DMS114 treated with DMSO at 0.1 percent for 48 hours (cell line): ENCODE results near the gene EIF2B5.
"Not testable (repeated sequence)": the region's sequence is repeated elsewhere in the genome, so short reads cannot be mapped to it uniquely, and the experiment has no call there.

Experiments used
- DNase-seq: peaks from one replicate; lab custom pipeline; 2025; ENCODE audit not compliant: unreplicated experiment; lab: John Stamatoyannopoulos, UW

EIF2B5 gene

DNA sequence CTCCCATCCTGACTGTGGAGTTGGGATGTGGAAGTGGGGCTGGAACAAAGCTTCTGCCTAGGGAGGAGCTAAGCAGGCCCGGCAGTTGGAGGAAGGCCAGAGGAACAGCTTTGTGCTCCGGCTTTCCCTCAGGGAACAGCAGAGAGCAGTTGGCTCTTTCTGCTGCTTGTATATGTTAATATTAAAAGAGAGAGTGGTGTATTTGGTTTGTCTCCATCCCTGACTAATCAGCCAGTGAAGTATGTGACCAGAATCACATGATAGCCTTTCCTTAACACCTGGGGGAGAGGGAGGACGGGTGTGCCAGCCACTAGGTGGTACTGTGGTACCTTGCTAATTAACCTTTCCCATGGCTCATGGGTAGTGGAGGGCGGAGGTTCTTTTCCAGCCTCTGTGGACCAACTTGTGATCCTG lies 10.0 kb downstream of the EIF2B5 start:
- no peak for DNase-seq

GRCh38 chr3:184145751-184146270 lies 10.7 kb downstream of the EIF2B5 start:
- no peak for DNase-seq

- DNase-seq: no peak
Measured at GRCh38 chr3:184148076-184148475, 12.9 kb downstream of the EIF2B5 start.

GRCh38 chr3:184149123-184149522 lies 14.0 kb downstream of the EIF2B5 start:
- DNase-seq: no peak

- DNase-seq: peak; percentile 37
Measured at GRCh38 chr3:184149770-184150169, 14.6 kb downstream of the EIF2B5 start.

GRCh38 chr3:184154885-184155643 lies 19.9 kb downstream of the EIF2B5 start, which contains the start of gene DVL3:
TSS of gene DVL3 (plus strand) at chr3:184155377. CDS start at chr3:184155636, 259 bp downstream.
- no peak for DNase-seq

DNA sequence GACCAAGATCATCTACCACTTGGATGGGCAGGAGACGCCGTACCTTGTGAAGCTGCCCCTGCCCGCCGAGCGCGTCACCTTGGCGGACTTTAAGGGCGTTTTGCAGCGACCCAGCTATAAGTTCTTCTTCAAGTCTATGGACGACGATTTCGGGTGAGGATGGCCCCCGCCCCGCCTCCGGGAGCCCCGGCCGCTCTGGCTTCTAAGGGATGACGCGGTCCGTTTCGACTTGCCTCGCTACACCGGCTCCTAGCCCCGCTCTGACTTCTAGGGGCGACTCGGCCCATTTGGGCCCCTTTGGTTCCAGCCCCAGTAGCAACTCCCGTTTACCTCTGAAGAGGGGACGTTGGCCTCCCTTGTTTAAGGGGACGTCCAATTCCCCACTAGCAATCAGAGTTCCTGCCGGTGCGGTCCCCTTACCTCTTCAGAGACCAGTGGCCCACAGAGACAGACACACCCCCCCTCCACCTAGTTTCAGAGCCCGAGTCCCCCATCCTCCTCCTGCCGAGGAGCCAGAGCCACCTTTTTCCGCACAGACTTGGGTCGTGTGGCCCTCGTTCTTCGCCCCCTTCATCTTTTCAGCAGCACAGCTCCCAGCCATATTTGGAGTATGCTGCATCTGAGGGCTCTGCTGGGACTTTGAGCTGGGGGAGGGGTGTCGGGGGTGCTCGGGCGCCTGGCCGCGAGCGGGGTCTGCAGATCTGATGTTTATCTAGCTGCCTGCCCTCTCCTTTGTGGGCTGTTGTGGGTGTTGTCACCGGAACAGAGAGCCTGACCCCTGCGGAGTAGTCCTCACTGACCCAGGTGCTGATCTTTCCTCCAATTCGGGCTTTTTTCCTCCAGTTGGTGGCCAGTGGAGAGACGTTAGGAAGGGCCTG lies 20.7 kb downstream of the EIF2B5 start:
- DNase-seq: no peak

DNA sequence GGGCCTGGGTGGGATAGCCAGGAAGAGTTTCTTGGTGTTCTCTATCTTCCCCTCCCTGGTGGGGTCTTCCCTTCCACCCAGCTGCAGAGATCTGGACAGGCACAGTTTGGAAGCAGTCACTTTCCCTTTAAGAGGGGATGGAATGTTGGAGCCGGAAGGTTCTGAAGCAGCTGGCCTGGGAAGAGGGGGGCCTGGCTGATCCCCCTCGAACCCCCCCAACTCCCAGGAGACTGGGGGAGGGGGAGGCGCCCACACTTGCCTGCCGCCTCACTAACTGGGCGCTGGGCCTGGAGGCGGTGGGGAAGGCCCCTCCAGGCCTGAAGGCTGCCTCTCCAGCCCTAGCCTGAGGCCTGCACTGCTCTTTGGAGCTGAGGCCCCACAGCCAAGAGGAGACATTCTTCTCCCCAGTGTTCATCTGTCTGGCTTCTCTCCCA lies 21.4 kb downstream of the EIF2B5 start:
- no peak for DNase-seq

GRCh38 chr3:184157206-184157605 lies 22.0 kb downstream of the EIF2B5 start:
- no peak for DNase-seq

- DNase-seq: no peak
Measured at GRCh38 chr3:184158404-184158803, 23.2 kb downstream of the EIF2B5 start.

DNA sequence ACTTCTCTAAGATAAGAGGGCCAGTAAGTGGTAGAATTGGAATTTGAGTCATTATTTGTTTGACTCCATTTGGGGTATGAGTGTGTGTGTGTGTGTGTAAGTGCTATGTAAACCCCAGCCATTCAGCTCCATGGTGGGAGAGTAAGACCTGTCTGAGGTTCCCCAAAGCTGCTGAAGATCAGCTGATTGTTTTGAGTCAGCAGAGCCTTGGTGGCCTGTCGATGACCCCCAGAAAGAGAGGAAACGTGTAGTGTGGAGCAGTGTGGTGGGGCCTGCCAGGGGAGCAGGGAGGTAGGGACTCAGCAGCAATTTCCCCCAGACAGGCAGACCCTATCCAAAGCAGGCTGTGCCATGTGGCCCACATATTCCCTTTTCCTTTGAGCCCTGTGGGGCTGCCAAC lies 25.3 kb downstream of the EIF2B5 start:
- DNase-seq: no peak

DNA sequence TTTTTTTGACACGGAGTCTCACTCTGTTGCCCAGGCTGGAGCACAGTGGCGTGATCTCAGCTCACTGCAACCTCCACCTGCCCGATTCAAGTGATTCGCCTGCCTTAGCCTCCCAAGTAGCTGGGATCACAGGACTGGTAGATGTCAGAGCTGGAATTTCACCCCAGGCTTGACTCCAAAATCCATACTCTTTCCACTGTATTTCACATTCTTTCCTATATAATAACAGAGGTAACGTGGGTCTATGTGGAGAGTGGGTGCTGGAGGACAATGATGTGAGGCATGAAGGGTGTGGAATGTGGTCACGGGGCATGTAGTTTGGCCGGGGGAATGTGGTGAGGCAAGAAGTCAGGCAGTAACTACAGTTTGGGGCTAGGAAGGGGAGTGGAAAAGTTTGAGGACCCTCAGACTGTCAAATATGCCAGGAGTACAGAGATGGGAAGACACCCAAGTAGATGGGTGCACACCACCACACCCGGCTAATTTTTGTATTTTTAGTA lies 27.5 kb downstream of the EIF2B5 start:
- not testable (repeated sequence) for DNase-seq

DNA sequence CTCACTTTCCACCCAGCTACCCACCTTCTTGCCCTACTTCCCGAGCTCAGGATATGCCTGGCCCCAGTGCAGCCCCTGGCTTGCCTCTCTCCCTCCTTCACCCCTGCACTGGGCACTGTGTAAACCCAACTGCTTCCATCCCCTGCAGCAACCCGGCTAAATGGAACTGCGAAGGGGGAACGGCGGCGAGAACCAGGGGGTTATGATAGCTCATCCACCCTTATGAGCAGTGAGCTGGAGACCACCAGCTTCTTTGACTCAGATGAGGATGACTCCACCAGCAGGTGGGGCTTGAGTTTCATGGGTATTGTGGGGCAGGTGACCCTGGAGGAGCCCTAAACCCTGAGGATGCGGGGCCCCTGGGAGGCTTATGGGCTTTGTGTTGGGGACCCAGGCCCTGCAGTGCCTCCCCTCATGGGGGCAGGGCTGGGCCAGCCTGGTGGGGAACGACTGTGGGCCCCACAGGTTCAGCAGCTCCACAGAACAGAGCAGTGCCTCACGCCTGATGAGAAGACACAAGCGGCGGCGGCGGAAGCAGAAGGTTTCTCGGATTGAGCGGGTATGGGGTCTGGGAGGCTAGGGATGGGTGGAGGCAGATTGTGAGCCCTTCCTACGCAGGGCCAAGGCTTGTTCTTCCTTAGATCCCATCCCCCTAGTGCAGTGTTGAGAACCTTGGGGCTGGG lies 29.6 kb downstream of the EIF2B5 start:
- DNase-seq: no peak

DNA sequence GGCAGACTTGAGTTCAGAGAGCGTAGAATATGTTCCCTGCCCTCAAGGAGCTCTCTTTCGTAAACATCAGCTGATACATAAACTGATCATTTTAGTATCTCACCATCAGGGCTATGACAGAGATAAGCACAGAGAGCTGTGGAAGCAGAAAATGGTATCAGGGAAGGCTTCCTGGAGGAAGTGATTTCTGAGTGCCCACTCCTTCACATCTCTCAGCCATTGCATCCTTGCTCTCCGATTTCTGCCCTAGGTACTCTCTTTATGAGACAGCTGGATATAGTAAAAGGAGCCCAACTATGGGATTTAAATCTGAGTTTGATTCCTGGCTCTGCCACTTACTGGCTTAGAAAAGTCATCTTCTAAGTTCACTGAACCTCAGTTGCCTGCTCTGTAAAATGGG lies 30.4 kb downstream of the EIF2B5 start:
- DNase-seq: no peak

DNA sequence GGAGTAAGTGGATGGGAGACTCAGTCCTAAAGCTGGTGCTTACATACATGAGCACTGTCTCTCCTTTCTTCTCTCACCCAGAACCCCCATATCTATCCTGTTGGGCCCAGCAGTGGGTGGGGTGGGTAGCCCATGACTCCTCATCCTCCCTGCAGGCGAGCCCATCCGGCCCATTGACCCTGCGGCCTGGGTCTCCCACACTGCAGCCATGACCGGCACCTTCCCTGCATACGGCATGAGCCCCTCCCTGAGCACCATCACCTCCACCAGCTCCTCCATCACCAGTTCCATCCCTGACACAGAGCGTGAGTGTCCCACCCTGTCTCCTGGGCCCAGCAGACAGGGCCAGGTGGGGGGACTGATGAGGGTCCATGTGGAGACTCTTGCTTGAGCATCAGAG lies 31.5 kb downstream of the EIF2B5 start:
- DNase-seq: no peak

- no peak for DNase-seq
Measured at GRCh38 chr3:184167786-184168185, 32.6 kb downstream of the EIF2B5 start.

DNA sequence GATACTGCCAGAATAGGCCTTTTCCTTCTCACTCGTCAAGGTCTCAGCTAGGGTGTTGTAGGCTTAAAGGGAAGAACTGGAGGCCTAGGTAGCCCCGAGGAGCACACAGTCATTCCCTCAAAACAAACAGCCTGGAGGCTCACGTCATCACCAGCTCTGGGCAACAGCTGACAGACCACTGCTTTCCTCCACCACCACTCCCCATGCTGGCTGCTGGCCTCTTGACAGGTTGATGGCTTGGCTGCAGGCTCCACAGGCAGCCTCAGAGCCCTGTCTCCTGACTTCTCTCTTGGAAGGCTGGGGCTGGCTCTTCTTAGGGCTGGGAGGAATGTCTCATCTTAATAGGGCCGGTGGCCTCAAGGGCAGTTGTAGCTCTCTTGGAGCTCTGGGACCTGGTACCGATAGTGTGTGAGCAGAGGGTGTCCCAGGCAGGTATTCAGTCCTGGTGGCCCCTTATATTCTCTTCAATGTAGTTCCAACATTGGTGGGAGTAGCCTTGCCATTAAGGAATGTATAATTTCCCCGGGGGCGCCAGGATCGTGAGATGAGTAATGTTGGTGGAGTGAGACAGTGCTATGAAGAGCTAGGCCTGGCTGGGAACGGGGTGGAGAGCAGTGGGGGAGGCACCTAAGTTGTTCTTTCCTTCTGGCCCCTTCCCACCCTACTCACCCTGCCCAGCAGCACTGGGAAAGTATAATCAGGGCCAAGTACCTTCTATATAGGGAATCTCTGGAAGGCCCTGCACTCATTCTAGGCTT lies 33.4 kb downstream of the EIF2B5 start:
- no peak for DNase-seq

DNA sequence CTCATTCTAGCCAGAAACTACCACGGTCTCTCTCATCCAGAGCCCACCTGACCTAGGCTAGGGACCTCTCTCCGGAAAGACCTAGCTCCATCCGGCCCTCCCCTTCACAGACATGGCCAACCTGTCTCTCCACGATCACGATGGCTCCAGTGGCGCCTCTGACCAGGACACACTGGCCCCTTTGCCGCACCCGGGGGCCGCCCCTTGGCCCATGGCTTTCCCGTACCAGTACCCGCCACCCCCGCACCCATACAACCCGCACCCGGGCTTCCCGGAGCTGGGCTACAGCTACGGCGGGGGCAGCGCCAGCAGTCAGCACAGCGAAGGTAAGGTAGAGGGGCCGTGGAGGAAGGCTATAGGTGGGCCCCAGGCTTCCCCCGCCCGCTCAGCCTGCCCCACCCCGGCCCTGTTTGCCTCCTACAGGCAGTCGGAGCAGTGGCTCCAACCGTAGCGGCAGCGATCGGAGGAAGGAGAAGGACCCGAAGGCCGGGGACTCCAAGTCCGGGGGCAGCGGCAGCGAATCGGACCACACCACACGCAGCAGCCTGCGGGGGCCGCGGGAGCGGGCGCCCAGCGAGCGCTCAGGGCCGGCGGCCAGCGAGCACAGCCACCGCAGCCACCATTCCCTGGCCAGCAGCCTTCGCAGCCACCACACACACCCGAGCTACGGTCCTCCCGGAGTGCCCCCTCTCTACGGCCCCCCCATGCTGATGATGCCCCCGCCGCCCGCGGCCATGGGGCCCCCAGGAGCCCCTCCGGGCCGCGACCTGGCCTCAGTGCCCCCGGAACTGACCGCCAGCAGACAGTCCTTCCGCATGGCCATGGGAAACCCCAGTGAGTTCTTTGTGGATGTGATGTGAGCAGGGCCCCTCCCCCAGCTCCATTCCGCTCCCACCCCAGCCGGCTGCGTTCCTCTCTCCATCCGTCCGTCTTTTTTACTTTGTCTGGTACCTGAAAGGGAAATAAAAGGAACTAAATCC lies 35.0 kb downstream of the EIF2B5 start:
- DNase-seq: no peak

DNA sequence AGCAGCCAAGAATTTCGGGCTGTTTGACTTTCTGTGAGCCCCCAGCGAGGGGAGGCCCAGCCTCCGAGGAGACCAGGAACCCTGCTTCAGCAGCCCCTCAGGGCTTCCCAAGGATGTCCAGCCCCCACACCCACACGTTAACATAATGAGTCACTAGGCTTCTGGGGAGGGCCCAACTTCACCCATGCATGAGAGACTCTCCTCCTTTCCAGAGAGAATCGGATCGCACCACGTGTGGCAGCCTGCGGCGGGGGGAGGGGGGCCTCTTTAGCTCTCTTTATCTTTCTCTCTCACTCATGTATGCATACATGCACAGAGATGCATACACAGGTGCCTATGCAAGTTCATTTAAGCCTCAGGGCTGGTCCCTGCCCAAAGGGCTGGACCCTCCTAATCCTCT lies 36.4 kb downstream of the EIF2B5 start:
- DNase-seq: no peak
